Germinal center (tissue), 1 donor: ENCODE data around the gene RBM17.
"Not testable (repeated sequence)": the region's sequence is repeated elsewhere in the genome, so short reads cannot be mapped to it uniquely, and the experiment has no call there.

Experiments used
- DNase-seq: peaks from one replicate; pipeline ENCODE4 v3.0.0; 2012; ENCODE audit warnings: mixed read lengths, low spot score

RBM17 gene

DNA sequence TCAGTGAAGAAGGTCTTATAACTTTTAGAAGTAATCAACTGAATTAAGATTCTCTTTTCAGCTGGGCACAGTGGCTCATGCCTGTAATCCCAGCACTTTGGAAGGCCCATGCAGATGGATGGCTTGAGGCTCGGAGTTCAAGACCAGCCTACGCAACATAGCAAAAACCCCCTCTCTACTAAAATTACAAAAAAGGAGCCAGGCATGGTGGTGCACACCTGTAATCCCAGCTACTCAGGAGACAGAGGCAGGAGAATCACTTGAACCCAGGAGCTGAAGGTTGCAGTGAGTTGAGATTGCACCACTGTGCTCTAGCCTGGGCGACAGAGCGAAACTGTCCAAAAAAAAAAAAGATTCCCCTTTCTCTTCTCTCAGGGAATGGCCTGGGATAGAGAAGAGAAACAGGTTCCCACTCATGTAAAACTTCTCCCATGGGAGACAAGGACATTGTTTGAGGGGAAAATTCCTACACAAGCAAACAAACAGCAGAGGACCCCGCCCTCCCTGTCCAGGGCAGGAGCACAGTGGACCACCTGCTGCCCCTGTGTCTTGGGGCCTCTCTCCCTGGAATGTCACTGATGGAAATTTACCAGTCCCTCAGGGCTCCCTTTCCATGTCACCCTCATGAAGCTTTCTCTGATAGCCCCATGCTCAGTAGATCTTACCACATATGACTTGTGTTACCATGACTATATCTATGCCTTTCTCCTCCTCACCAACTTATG is 32.3 kb upstream of the RBM17 start:
- DNase-seq = no peak

DNA sequence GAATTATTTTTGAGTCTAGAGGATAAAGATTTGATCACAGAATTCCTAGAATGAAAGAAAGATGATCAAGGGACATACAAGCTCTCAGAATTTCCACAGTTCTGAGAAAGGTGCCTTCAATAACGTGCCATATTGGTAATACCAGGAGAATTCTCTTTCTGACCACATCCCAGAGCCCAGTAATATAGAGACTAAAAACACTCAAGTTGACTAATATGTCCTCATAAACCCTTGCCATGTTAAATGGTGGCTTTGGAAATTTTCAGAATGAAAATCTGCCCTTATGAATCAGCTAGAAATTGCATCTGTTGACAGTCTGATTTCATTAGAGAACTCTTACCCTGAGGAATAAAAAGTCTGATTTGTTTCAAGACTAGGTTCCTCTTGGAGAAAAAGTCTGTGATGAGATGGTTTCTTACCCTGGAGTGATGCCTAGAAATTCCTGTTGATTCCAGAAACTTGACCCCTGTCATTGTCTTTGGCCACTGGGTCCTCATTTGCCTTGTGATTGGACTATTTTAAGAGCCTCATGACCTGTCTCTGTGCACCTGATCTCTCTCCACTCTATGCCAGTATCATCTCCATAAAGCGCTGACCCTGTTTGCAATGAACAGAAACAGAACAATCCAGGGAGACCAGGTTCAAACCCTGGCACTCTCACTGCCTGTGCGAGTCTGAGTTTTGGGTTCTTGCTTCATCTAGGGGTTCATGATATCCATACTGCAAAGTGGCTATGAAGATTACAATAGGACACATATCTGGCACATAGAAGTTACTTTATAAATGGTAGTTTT is 30.0 kb upstream of the RBM17 start:
- no peak for DNase-seq

DNA sequence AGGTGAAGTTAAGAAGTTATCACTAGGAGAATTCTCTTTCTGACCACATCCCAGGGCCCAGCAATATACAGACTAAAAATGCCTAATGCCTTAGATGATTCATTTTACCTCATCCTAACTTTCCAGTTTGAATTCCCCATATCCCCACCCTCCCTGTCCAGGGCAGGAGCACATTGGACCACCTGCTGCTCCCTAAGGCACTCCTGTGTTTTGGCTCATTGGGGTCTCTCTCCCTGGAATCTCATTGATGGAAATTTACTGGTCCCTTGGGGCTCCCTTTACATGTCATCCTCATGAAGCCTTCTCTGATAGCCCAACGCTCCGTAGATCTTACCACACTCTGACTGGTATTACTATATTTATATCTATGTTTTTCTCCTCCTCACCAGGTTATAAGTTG is 29.3 kb upstream of the RBM17 start:
- no peak for DNase-seq

DNA sequence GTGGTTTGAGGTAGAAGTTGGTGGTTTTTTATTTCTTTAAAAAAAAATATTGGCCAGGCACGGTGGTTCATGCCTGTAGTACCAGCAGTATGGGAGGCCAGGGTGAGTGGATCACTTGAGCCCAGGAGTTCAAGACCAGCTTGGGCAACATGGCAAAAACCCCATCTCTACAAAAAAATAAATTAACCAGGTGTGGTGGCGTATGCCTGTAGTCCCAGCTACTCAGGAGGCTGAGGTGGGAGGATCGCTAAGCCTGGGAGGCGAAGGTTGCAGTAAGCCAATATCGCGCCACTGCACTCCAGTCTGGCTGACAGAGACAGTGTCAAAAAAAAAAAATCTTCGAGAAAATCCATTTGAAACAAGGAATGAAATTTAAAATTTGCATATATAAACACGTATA is 27.8 kb upstream of the RBM17 start:
- no peak for DNase-seq

DNA sequence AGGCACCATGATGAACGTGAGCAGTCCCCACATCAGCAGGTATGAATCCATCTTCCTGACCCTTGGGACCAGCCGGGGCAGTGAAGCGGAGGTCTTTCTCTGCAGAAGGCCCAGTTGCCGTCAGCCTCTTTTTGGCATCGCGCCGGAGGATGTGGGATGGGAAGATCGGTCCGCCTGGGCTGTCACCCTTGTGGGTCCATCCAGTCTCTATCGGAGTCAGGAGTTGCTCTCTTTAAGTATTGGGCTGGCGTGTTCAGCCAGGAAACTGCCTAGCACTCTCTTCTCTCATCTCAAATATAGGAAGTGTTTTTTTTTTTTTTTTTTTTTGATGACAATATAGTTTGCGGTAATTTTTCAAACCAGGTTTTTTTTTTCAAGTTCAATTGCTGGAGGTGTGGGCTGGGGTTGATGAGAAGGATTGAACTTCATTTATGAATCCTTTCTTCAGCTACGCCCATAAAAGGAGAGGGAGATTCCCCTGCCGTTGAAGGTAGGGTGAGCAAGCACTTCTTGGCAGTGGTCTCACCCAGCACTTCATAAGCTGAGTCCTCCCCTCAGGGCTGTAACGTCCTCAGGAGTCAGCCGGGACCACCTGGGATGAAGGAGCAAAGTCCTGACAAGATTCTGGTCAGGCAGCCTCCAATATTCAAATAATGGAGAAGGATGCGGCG is 26.6 kb upstream of the RBM17 start, which contains the start of gene IL2RA:
TSS of gene IL2RA (minus strand) at position 267 of the 671 bp plus-strand sequence. CDS start at position 51, 216 bp downstream.
- no peak for DNase-seq

DNA sequence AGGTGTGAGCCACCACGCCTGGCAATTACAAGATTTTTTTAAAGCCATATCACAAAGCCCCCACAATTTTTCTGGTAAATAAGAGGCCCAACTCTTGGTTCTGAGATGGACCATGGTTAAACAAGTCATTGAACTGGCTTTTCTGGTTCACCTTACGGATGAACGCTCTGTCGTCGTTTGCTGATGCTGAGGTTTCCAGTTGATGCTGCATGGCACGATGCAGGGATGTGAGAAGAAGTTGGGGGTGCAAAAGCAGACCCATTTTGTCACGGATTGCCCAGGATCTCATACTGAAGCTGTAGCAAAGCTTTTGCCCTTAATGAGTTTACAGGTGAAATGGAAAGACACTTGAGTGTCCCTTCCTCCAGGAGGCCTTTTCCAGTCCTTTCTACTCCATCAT is 24.7 kb upstream of the RBM17 start:
- no peak for DNase-seq

DNA sequence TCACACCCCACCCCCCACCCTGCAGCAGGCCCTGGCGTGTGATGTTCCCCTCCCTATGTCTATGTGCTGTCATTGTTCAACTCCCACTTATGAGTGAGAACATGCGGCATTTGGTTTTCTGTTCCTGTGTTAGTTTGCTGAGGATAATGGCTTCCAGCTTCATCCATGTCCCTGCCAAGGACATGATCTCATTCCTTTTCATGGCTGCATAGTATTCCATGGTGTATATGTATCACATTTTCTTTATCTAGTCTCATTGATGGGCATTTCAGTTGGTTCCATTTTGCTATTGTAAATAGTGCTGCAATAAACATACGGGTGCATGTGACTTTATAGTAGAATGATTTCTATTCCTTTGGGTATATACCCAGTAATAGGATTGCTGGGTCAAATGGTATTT is 24.1 kb upstream of the RBM17 start:
- DNase-seq = not testable (repeated sequence)

DNA sequence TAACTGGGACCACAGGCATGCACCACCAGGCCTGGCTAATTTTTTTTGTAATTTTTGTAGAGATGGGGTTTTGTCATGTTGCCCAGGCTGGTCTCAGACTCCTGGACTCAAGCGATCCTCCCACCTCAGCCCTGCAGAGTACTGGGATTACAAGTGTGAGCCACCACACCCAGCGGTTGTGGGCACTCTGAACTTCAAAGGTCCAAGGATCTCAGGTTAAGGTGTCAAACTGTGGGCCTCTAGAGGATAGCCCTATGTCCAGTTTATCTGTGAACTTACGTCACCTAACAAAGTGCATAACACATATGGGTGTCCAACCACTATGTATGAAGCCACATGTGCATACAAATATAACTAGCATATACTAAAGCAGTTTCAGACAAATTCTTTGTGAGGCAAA is 23.4 kb upstream of the RBM17 start:
- no peak for DNase-seq

- DNase-seq = no peak
These were observed 23.0 kb upstream of the RBM17 start for GRCh38 chr10:6065835-6066234.

DNA sequence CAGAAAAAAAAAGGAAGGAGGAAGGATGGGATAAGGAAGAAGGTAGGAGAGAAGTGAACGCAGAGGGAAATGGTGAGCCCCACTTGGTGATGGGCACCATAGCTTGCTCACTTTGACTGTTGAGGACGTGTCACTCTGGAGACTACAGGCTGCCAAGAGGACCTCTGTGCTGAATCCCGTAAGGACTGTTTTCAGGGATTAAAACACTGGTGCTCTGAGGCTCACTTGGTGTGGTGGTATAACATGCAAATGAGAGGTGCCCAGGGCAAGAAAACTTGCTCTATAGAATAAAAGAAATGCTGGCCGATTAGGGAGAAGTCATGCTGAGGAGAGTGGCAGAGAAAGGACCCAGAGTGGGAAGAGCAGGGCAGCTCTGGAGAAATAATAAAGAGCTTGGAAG is 21.4 kb upstream of the RBM17 start:
- DNase-seq = no peak

- no peak for DNase-seq
These were observed 20.8 kb upstream of the RBM17 start for GRCh38 chr10:6068006-6068405.

GRCh38 chr10:6068422-6068821 is 20.4 kb upstream of the RBM17 start:
- peak; percentile 66 for DNase-seq

- DNase-seq = no peak
These were observed 19.5 kb upstream of the RBM17 start for GRCh38 chr10:6069081-6069931.

DNA sequence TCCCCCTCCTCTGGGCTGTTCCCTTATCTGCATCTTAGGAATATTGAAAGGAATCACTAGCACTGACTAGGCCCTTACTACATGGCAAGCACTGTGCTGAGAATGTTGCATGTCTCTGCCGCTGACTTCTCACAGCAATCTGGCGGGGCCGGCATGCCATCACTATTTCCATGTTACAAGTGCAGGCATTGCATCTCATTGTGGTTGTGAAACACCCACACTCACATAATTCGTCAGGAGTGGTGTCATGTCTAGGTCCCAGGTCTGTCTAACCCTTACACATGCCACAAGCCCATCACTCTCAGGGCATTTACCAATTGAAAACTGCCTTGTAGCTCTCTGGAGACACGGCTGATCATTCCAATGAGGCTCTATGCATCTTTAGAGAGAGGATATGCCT is 18.2 kb upstream of the RBM17 start:
- no peak for DNase-seq

DNA sequence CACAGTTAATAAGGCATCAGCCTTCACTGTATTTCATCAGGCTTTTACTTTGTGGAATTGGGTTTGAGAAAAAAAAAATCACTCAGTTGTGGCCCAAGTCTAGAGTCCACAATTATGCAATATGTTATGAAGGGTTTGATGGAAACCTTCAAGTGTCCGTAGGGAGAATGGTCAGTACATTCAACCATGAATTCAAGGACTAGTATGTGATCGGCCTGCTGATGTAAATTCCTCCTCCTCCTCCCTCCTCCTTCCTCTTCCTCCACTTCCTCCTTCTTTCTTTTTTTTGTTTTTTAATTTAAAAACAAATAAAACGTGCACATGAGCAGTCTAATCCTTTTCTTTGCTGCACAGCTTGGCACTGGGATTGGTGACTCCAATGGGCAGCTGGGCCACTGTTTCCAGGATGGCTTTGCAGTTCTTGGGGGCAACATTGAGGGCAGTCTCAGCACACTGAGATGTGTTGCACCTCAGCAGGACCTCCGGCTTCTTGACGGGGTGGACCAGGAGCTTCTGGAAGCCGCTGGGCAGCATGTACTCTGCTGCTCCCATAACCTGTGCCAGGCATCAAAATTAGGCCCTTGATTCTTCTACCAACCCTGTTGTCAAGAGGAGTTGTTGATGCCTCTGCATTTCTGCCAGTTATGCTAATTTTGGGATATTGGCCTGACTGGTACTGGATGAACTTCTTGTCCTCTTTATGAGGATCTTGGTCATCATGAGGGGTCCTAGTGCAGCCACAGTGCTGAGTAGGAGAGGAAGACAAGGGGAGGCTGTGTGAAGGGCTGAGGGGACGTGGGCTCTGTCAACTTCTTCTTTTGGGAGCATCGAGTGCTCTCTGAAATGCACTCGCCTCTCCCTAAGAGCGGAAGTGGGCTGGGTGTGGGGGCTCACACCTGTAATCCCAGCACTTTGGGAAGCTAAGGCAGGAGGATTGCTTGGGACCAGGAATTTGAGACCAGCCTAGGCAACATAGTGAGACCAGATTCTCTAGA is 17.4 kb upstream of the RBM17 start:
- no peak for DNase-seq

GRCh38 chr10:6072215-6072934 is 16.5 kb upstream of the RBM17 start:
- DNase-seq = peak; percentile 50

GRCh38 chr10:6074489-6075301 is 14.1 kb upstream of the RBM17 start:
- no peak for DNase-seq

GRCh38 chr10:6077071-6077675 is 11.7 kb upstream of the RBM17 start:
- no peak for DNase-seq

DNA sequence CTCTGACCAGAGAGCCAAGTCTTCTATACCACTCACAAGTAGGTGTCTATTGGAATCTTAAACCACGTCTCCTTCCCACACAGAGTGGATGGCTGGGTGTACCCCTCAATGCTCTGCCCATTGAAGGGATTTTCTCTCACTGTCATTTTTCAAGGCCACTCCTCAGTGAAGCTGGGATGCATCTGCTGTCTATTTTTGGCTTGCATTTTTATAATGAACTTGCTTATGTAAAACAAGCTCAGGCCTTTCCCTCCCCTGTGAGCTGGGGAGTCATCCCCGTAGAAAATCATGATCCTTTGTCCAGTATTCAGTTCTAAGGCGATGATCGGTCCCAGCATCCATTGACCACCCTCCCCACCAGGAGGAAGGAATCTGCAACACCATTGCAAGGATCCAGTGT is 9.8 kb upstream of the RBM17 start:
- DNase-seq = no peak
